H1 (cell line): Measurements from ENCODE around the gene MYO18A. TPM values are rescaled to one million over a fixed set of nuclear protein-coding genes. Genes with fewer than 3 reads are reported as not detected.

Experiments
- CTCF ChIA-PET: fragments of 300-600 bp; sonication (Branson Sonifier 250); formaldehyde crosslinking; loops from one replicate; lab custom pipeline; 2021; ENCODE audit not compliant: partially characterized antibody; lab: Charles Lee
- POLR2A ChIA-PET: fragments of 300-600 bp; sonication (Branson Sonifier 250); formaldehyde crosslinking; loops from one replicate; lab custom pipeline; 2021; ENCODE audit warnings: inconsistent platforms; ENCODE audit not compliant: partially characterized antibody; lab: Charles Lee
- DNase-seq, 2 experiments: peaks; one replicate each; pipeline versions ENCODE4 v3.0.0 to v3.0.0-alpha.2; 2010 to 2022; ENCODE audit warnings: low spot score in 2 of 2, low read depth in 1 of 2, mixed read lengths in 1 of 2
- FAIRE-seq: peaks from 2 replicates; lab custom pipeline; 2011; peaks lifted over from hg19 to GRCh38; lab: Jason Lieb, UNC
- H2AFZ ChIP-seq: 2 replicates; pipeline ENCODE4 v1.8.1; 2012; ENCODE audit warnings: low read length, inconsistent platforms
- H2AK5ac ChIP-seq: 2 replicates; pipeline ENCODE4 v1.6.1; 2013; ENCODE audit warnings: low read depth, low read length
- H2BK120ac ChIP-seq: replicated peaks from 2 replicates; pipeline ENCODE3; 2013; ENCODE audit warnings: low read depth, low read length, inconsistent platforms
- H2BK12ac ChIP-seq: 2 replicates; pipeline ENCODE4 v1.6.1; 2013; ENCODE audit warnings: low read depth, low read length
- H2BK15ac ChIP-seq: 2 replicates; pipeline ENCODE4 v1.6.1; 2013; ENCODE audit warnings: low read length
- H2BK20ac ChIP-seq: 2 replicates; pipeline ENCODE4 v1.6.1; 2013; ENCODE audit warnings: low read length
- H2BK5ac ChIP-seq: 2 replicates; pipeline ENCODE4 v1.6.1; 2013; ENCODE audit warnings: low read depth, low read length
- H3K14ac ChIP-seq: 2 replicates; pipeline ENCODE4 v1.6.1; 2013; ENCODE audit warnings: inconsistent platforms; ENCODE audit not compliant: insufficient read length
- H3K18ac ChIP-seq: 2 replicates; pipeline ENCODE4 v1.6.1; 2013; ENCODE audit warnings: low read length; ENCODE audit errors: extremely low read depth
- H3K23ac ChIP-seq: 2 replicates; pipeline ENCODE4 v1.6.1; 2013; ENCODE audit warnings: inconsistent platforms; ENCODE audit not compliant: insufficient read length
- H3K23me2 ChIP-seq: 2 replicates; pipeline ENCODE4 v1.6.1; 2013; ENCODE audit warnings: low read depth, low read length
- H3K27ac ChIP-seq: 2 replicates; pipeline ENCODE4 v1.6.1; 2011; ENCODE audit warnings: low read depth, low read length, inconsistent platforms
- H3K27me3 ChIP-seq, 4 experiments: replicated peaks in 1 of 4; 1 replicate in 1 of 4; 2 replicates in 3 of 4; pipeline versions ENCODE4 v1.6.1 to v1.8.1; 2011 to 2013; ENCODE audit warnings: low read length in 3 of 4, mild to moderate bottlenecking in 3 of 4, inconsistent platforms in 2 of 4, mixed read lengths in 2 of 4, moderate library complexity in 1 of 4; ENCODE audit not compliant: control insufficient read depth in 3 of 4, insufficient read depth in 3 of 4; ENCODE audit errors: extremely low read depth in 1 of 4
- H3K36me3 ChIP-seq, 4 experiments: 2 replicates each; pipeline versions ENCODE4 v1.6.1 to v1.8.1; 2011 to 2013; ENCODE audit warnings: mild to moderate bottlenecking in 4 of 4, low read length in 3 of 4, moderate library complexity in 2 of 4, control low read depth in 1 of 4, inconsistent platforms in 1 of 4; ENCODE audit not compliant: insufficient read depth in 4 of 4, control insufficient read depth in 2 of 4
- H3K4ac ChIP-seq: replicated peaks from 2 replicates; pipeline ENCODE3; 2013; ENCODE audit warnings: low read length, low read depth, mixed read lengths, inconsistent platforms; ENCODE audit not compliant: insufficient read length
- H3K4me1 ChIP-seq, 4 experiments: replicated peaks in 1 of 4; 1 replicate in 1 of 4; 2 replicates in 3 of 4; pipeline versions ENCODE4 v1.6.1 to v1.8.1; 2011 to 2013; ENCODE audit warnings: low read length in 3 of 4, inconsistent platforms in 2 of 4, mixed read lengths in 1 of 4; ENCODE audit not compliant: insufficient read depth in 4 of 4, control insufficient read depth in 3 of 4
- H3K4me2 ChIP-seq, 2 experiments: 2 replicates each; pipeline versions ENCODE4 v1.6.1 to v1.8.1; 2011 to 2013; ENCODE audit warnings: low read depth in 2 of 2, low read length in 2 of 2, control low read depth in 1 of 2, inconsistent platforms in 1 of 2, mild to moderate bottlenecking in 1 of 2; ENCODE audit not compliant: insufficient read depth in 1 of 2
- H3K4me3 ChIP-seq, 4 experiments: fragments of 200-600, 300-600 bp in 1 of 4; sonication (generic), shearing (Covaris generic), sonication (Bioruptor Twin) in 1 of 4; 2 replicates each; pipeline versions ENCODE4 v1.5.1 to v1.8.1; 2011 to 2016; ENCODE audit warnings: low read length in 4 of 4, low read depth in 3 of 4, control low read depth in 2 of 4, inconsistent platforms in 2 of 4, mild to moderate bottlenecking in 2 of 4, mixed read lengths in 1 of 4, moderate library complexity in 1 of 4; ENCODE audit not compliant: insufficient read depth in 2 of 4; ENCODE audit errors: extremely low read depth in 1 of 4
- H3K56ac ChIP-seq: replicated peaks from 2 replicates; pipeline ENCODE3; 2013; ENCODE audit warnings: low read depth, mild to moderate bottlenecking, mixed read lengths, low read length, inconsistent platforms; ENCODE audit not compliant: insufficient read length
- H3K79me1 ChIP-seq: 2 replicates; pipeline ENCODE4 v1.6.1; 2013; ENCODE audit warnings: low read depth, low read length, control low read depth
- H3K79me2 ChIP-seq, 2 experiments: 2 replicates each; pipeline versions ENCODE4 v1.6.1 to v1.8.1; 2012 to 2013; ENCODE audit warnings: low read length in 2 of 2, mild to moderate bottlenecking in 2 of 2, inconsistent platforms in 1 of 2; ENCODE audit not compliant: insufficient read depth in 2 of 2, control insufficient read depth in 1 of 2
- H3K9ac ChIP-seq, 4 experiments: replicated peaks in 1 of 4; 1 replicate in 1 of 4; 2 replicates in 3 of 4; pipeline versions ENCODE4 v1.6.1 to v1.8.1; 2011 to 2013; ENCODE audit warnings: low read depth in 3 of 4, low read length in 3 of 4, control low read depth in 2 of 4, mild to moderate bottlenecking in 2 of 4, moderate library complexity in 2 of 4, inconsistent platforms in 1 of 4; ENCODE audit errors: extremely low read depth in 1 of 4
- H3K9me3 ChIP-seq, 2 experiments: 2 replicates each; pipeline versions ENCODE4 v1.6.1 to v1.8.1; 2012 to 2013; ENCODE audit warnings: mild to moderate bottlenecking in 2 of 2, moderate library complexity in 2 of 2, control low read depth in 1 of 2, inconsistent platforms in 1 of 2, low read depth in 1 of 2, low read length in 1 of 2, mixed read lengths in 1 of 2; ENCODE audit not compliant: insufficient read depth in 2 of 2
- H4K20me1 ChIP-seq, 2 experiments: replicated peaks in 1 of 2; 2 replicates each; pipeline versions ENCODE3 to v1.8.1; 2011 to 2013; ENCODE audit warnings: inconsistent platforms in 2 of 2, low read length in 2 of 2, mild to moderate bottlenecking in 1 of 2; ENCODE audit not compliant: insufficient read depth in 2 of 2, control insufficient read depth in 1 of 2
- H4K5ac ChIP-seq: 2 replicates; pipeline ENCODE4 v1.6.1; 2013; ENCODE audit warnings: low read length, low read depth, mixed read lengths, inconsistent platforms; ENCODE audit not compliant: insufficient read length
- H4K8ac ChIP-seq: 2 replicates; pipeline ENCODE4 v1.8.0; 2013; ENCODE audit warnings: mild to moderate bottlenecking, moderate library complexity, low read length, inconsistent platforms; ENCODE audit not compliant: insufficient read depth; ENCODE audit errors: extremely low read depth
- H4K91ac ChIP-seq: replicated peaks from 2 replicates; pipeline ENCODE3; 2013; ENCODE audit warnings: low read length, mixed read lengths, inconsistent platforms; ENCODE audit not compliant: insufficient read length
- CREB1 ChIP-seq: IDR thresholded peaks from 2 replicates; pipeline ENCODE4 v1.6.1; 2012; ENCODE audit warnings: inconsistent platforms
- MAFK ChIP-seq: IDR thresholded peaks from 2 replicates; pipeline ENCODE4 v1.6.1; 2012; ENCODE audit warnings: low read depth, mild to moderate bottlenecking, improper control_type of control experiment, low read length
- POU5F1 ChIP-seq: IDR thresholded peaks from 2 replicates; pipeline ENCODE4 v1.6.1; 2011; ENCODE audit warnings: low read depth, mild to moderate bottlenecking, low read length, moderate library complexity
- SIN3A ChIP-seq, 2 experiments: IDR thresholded peaks in 1 of 2; conservative IDR thresholded peaks in 1 of 2; 2 replicates each; pipeline ENCODE4 v1.6.1; 2011 to 2012; ENCODE audit warnings: low read length in 2 of 2, improper control_type of control experiment in 1 of 2, low read depth in 1 of 2, mild to moderate bottlenecking in 1 of 2
- ZNF274 ChIP-seq: IDR thresholded peaks from 2 replicates; pipeline ENCODE4 v1.7.0; 2012; ENCODE audit warnings: low read length, borderline replicate concordance; ENCODE audit errors: extremely low read depth
- WGBS, 2 experiments: shearing (Covaris generic) in 1 of 2; methylation state at CpG; one replicate each; pipeline versions ENCODE4 v1.1.6 to v1.1.7; 2013 to 2015; ENCODE audit warnings: low lambda C conversion rate in 2 of 2, mixed read lengths in 2 of 2, inconsistent platforms in 1 of 2, low coverage in 1 of 2, missing lambda C conversion rate in 1 of 2; ENCODE audit not compliant: insufficient replicate concordance in 2 of 2, insufficient coverage in 1 of 2, insufficient read length in 1 of 2; ENCODE audit errors: extremely low coverage in 1 of 2, missing lambda C conversion rate in 1 of 2; 5-methylcytosine and 5-hydroxymethylcytosine counted together
- polyA plus RNA-seq, 7 experiments: library from polyadenylated mRNA; depleted of rRNA in 3 of 7; stranded (reverse) in 5 of 7; unstranded in 2 of 7; fragments of >200 nt in 5 of 7; fragments of 200-250 nt in 2 of 7; gene quantifications; 1 replicate in 5 of 7; 2 replicates in 1 of 7; 4 replicates in 1 of 7; pipeline versions ENCODE4 v1.2.1 to v1.2.3, GENCODE V29; 2011 to 2013; ENCODE audit warnings: missing spikeins in 2 of 7, mixed read lengths in 2 of 7
- total RNA-seq: library from RNA; stranded (reverse); fragmentation: NEBNext Ultra II Directional; extraction: Animal tissue kit (Norgen Biotek cat#: 25700); gene quantifications from 2 replicates; pipeline ENCODE4 v1.2.1, GENCODE V29; 2021

Gene MYO18A
- total and polyA plus RNA-seq, 2 of the 8 experiments (the other 6 are each of a cell fraction or from before 2014, with no cell fraction given) = 7.6 to 43.8 TPM

DNA sequence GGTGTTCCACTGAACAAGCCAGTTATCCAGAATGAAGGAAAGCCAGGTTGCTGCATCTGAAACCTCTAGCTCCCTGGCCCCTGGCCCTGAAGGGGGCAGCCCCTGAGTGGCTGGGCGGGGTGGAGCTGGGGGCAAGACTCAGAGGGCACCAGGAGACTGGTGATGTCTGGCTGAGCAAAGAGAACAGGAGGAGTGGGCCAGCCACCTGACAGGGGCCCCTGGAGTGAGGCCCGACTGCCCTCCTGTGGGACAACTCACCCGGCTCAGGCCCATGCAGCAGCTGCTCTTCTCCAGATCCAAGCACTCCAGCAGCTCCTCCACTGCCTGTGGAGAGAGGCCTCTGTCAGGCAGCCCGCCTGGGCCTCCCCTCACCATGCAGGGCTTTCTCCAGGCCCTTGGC lies 76.9 kb downstream of the MYO18A start:
- Histone ChIP-seq H3K27me3 (no peaks in the 10 kb centered on the region), H2BK5ac (no peak overlapping the region; the same call in 1 of the 2 replicates), H3K4me3 (no peak overlapping the region), H2BK15ac (no peak overlapping the region), H2BK120ac (no peak overlapping the region), H3K9ac (no peak overlapping the region), H3K79me2 (no peaks in the 10 kb centered on the region), H3K14ac (no peak overlapping the region), H3K4me1 (peaks cover 0 to 5% (median 2%) of the 10 kb centered on the region in 4 experiments; a peak in 3 of 7 replicates), H3K27ac (no peak overlapping the region), H4K20me1 (no peaks in the 10 kb centered on the region), H3K18ac (no peak overlapping the region), H2BK12ac (no peak overlapping the region), H3K23me2 (no peaks in the 10 kb centered on the region), H3K56ac (no peak overlapping the region), H3K79me1 (no peaks in the 10 kb centered on the region), H3K36me3 (peaks cover 4 to 11% (median 7%) of the 10 kb centered on the region in 4 experiments; a peak in 5 of 8 replicates), H2AFZ (no peak overlapping the region), H4K8ac (no peak overlapping the region), H2AK5ac (no peak overlapping the region), H2BK20ac (no peak overlapping the region), H4K91ac (no peak overlapping the region), H4K5ac (no peak overlapping the region), H3K4me2 (no peak overlapping the region), H3K23ac (no peak overlapping the region), H3K9me3 (no peaks in the 10 kb centered on the region), H3K4ac (no peak overlapping the region)
- CTCF ChIA-PET = interaction anchor here (1.2 to 1.9 kb wide), 3 partner anchors 138 to 147 kb away, joined by 3 to 5 read pairs (median 4); no protein-coding TSS in a partner anchor
- DNase-seq (no peak), FAIRE-seq (no peak)
- POLR2A ChIA-PET = interaction anchor here (1.0 to 1.7 kb wide), 3 partner anchors 10 to 86 kb away, joined by 3 to 4 read pairs (median 3); no protein-coding TSS in a partner anchor
- 96% methylated on average over 3 of the region's 4 CpGs; no CpG with 5 or more reads in 1 of the 2 experiments for WGBS, 2 experiments
- TF ChIP-seq ZNF274 (no peak), CREB1 (no peak), SIN3A (conservative IDR thresholded peaks at IDR 0.05 in 1 of 2, IDR thresholded peaks at IDR 0.05 in 1 of 2; ENCODE audit: low read depth in 1 of 2, low read length in 2 of 2) (no peak), POU5F1 (no peak), MAFK (no peak)
